HepG2 (cell line): ENCODE measurements around the gene MFNG. TPM values are rescaled to one million over a fixed set of nuclear protein-coding genes. Genes with fewer than 3 reads are reported as not detected.

Experiments used
- ATAC-seq: fragments of 200-7000 bp; cut with Tn5 transposase; 3 replicates; pipeline ENCODE4 v1.9.1; 2020; ENCODE audit warnings: mild to moderate bottlenecking, moderate library complexity
- BruUV-seq: library from RNA; stranded (reverse); fragments of 400-500 nt; replicated peaks from 2 replicates; lab custom pipeline; 2021; lab: Mats Ljungman, UMichigan
- CTCF ChIA-PET: fragments of 300-600 bp; formaldehyde crosslinking; extraction: SDS; loops from one replicate; lab custom pipeline; 2021; ENCODE audit warnings: low total read pairs, inconsistent platforms, low intra/inter-chr PET ratio; lab: Yijun Ruan, JAX
- POLR2A ChIA-PET: fragments of 350-600 bp; sonication (Branson Sonifier 250); formaldehyde crosslinking; loops from one replicate; lab custom pipeline; 2020; ENCODE audit warnings: antibody characterized with exemption, inconsistent platforms; lab: Yijun Ruan, JAX
- DNase-seq: peaks from one replicate; pipeline ENCODE4 v3.0.0-alpha.2; 2015; ENCODE audit warnings: low spot score
- FAIRE-seq: peaks from 3 replicates; lab custom pipeline; 2011; peaks lifted over from hg19 to GRCh38; lab: Jason Lieb, UNC
- H2AFZ ChIP-seq: one replicate; pipeline ENCODE4 v1.6.1; 2011; ENCODE audit warnings: low read length, inconsistent platforms
- H3K27ac ChIP-seq: fragments of 300-600 bp; 3 replicates; pipeline ENCODE4 v1.8.0; 2011; ENCODE audit warnings: mixed run types, mild to moderate bottlenecking, mixed read lengths, low read length, inconsistent platforms; ENCODE audit not compliant: insufficient read depth; ENCODE audit errors: extremely low read length
- H3K27me3 ChIP-seq, 2 experiments: fragments of 200-600 bp in 1 of 2; 2 replicates in 1 of 2; 3 replicates in 1 of 2; pipeline versions ENCODE4 v1.6.0 to v1.8.0; 2011; ENCODE audit warnings: low read length in 2 of 2, mild to moderate bottlenecking in 2 of 2, moderate library complexity in 2 of 2, inconsistent platforms in 1 of 2; ENCODE audit not compliant: insufficient read depth in 2 of 2, control insufficient read depth in 1 of 2
- H3K36me3 ChIP-seq, 2 experiments: fragments of 200-600 bp in 1 of 2; replicated peaks in 1 of 2; 2 replicates in 1 of 2; 3 replicates in 1 of 2; pipeline versions ENCODE4 v1.5.1 to v1.8.0; 2011; ENCODE audit warnings: low read length in 2 of 2, inconsistent platforms in 1 of 2; ENCODE audit not compliant: insufficient read depth in 2 of 2, control insufficient read depth in 1 of 2
- H3K4me1 ChIP-seq: 2 replicates; pipeline ENCODE4 v1.5.1; 2012; ENCODE audit warnings: low read length, inconsistent platforms; ENCODE audit not compliant: insufficient read depth
- H3K4me2 ChIP-seq: 2 replicates; pipeline ENCODE4 v1.6.0; 2011; ENCODE audit warnings: low read depth, low read length, inconsistent platforms
- H3K4me3 ChIP-seq, 3 experiments: fragments of 200-600 bp in 1 of 3; sonication (generic), shearing (Covaris generic) in 1 of 3; replicated peaks in 1 of 3; 2 replicates each; pipeline ENCODE4 v1.5.1; 2011 to 2016; ENCODE audit warnings: low read length in 3 of 3, inconsistent platforms in 2 of 3, low read depth in 2 of 3, mild to moderate bottlenecking in 2 of 3, control low read depth in 1 of 3, mixed read lengths in 1 of 3; ENCODE audit not compliant: insufficient read depth in 1 of 3
- H3K79me2 ChIP-seq: one replicate; pipeline ENCODE4 v1.6.1; 2011; ENCODE audit warnings: low read length, inconsistent platforms; ENCODE audit not compliant: insufficient read depth
- H3K9ac ChIP-seq: 2 replicates; pipeline ENCODE4 v1.6.0; 2011; ENCODE audit warnings: mild to moderate bottlenecking, low read depth, low read length, inconsistent platforms; ENCODE audit not compliant: insufficient read depth
- H3K9me3 ChIP-seq: 2 replicates; pipeline ENCODE4 v1.5.1; 2012; ENCODE audit warnings: mild to moderate bottlenecking, low read length
- H4K20me1 ChIP-seq: 2 replicates; pipeline ENCODE4 v1.6.0; 2011; ENCODE audit warnings: inconsistent platforms, mild to moderate bottlenecking, low read length, moderate library complexity; ENCODE audit not compliant: insufficient read depth
- CAMTA2 ChIP-seq: sonication (generic); formaldehyde crosslinking; IDR thresholded peaks from 2 replicates; pipeline ENCODE4 v1.4.0; 2020; ENCODE audit warnings: mild to moderate bottlenecking, missing genetic modification reagents, borderline replicate concordance
- HNRNPUL1 ChIP-seq: fragments of 200-400 bp; formaldehyde crosslinking; IDR thresholded peaks from 2 replicates; pipeline ENCODE4 v1.6.1; 2017; ENCODE audit warnings: low read depth, mild to moderate bottlenecking, low read length, moderate library complexity
- KDM5B ChIP-seq: sonication (generic); formaldehyde crosslinking; IDR thresholded peaks from 2 replicates; pipeline ENCODE4 v1.4.0; 2020; ENCODE audit warnings: missing genetic modification reagents, mild to moderate bottlenecking, borderline replicate concordance
- RFXANK ChIP-seq: IDR thresholded peaks from 2 replicates; pipeline ENCODE4 v1.6.1; 2016
- SETDB1 ChIP-seq: sonication (generic); formaldehyde crosslinking; IDR thresholded peaks from 2 replicates; pipeline ENCODE4 v1.5.1; 2020; ENCODE audit warnings: missing genetic modification reagents, mild to moderate bottlenecking, borderline replicate concordance
- SIX4 ChIP-seq: sonication (generic); formaldehyde crosslinking; IDR thresholded peaks from 2 replicates; pipeline ENCODE4 v1.4.0; 2020; ENCODE audit warnings: missing genetic modification reagents
- SMAD9 ChIP-seq: sonication (generic); formaldehyde crosslinking; IDR thresholded peaks from 2 replicates; pipeline ENCODE4 v1.5.1; 2020; ENCODE audit warnings: mild to moderate bottlenecking, missing genetic modification reagents
- TOPORS ChIP-seq: sonication (generic); formaldehyde crosslinking; IDR thresholded peaks from 2 replicates; pipeline ENCODE4 v1.8.0; 2023; ENCODE audit warnings: mild to moderate bottlenecking, missing genetic modification reagents
- TP53 ChIP-seq: sonication (generic); formaldehyde crosslinking; conservative IDR thresholded peaks from 2 replicates; pipeline ENCODE4 v1.4.0; 2020; ENCODE audit warnings: missing genetic modification reagents
- ZFP1 ChIP-seq: IDR thresholded peaks from 2 replicates; pipeline ENCODE4 v1.6.1; 2016
- ZNF138 ChIP-seq: sonication (generic); formaldehyde crosslinking; IDR thresholded peaks from 2 replicates; pipeline ENCODE4 v1.5.0; 2020; ENCODE audit warnings: mild to moderate bottlenecking, low read depth, missing genetic modification reagents
- ZNF263 ChIP-seq: sonication (generic); formaldehyde crosslinking; IDR thresholded peaks from 2 replicates; pipeline ENCODE4 v1.4.0; 2020; ENCODE audit warnings: missing genetic modification reagents
- ZNF572 ChIP-seq: sonication (generic); formaldehyde crosslinking; IDR thresholded peaks from 2 replicates; pipeline ENCODE4 v1.5.1; 2020; ENCODE audit warnings: mild to moderate bottlenecking, missing genetic modification reagents
- WGBS: methylation state at CpG from one replicate; pipeline ENCODE4 v1.1.6; 2017; ENCODE audit warnings: low lambda C conversion rate; 5-methylcytosine and 5-hydroxymethylcytosine counted together
- in situ Hi-C: cut with HindIII; loops from 2 replicates; pipeline ENCODE4 v1.10.0; 2017; ENCODE audit warnings: low pct_unique_long_range_greater_than_20kb; ENCODE audit not compliant: extremely low pct_ligation_motif_present
- intact Hi-C: fragments of 100-400 bp; cut with micrococcal nuclease; formaldehyde crosslinking; loops from one replicate; pipeline ENCODE4 v1.10.0; 2022; ENCODE audit not compliant: unreplicated experiment
- polyA plus RNA-seq, 8 experiments: library from polyadenylated mRNA; depleted of rRNA in 3 of 8; stranded (reverse) in 7 of 8; unstranded in 1 of 8; fragments of >200 nt; fragmentation: Illumina TruSeq in 4 of 8; extraction: Trizol in 4 of 8; gene quantifications; 2 replicates each; pipeline versions ENCODE4 v1.2.1 to v1.2.3, GENCODE V29; 2011 to 2016; ENCODE audit warnings: low read depth in 4 of 8, missing spikeins in 1 of 8, mixed read lengths in 1 of 8; ENCODE audit not compliant: insufficient read depth in 1 of 8
- total RNA-seq, 5 experiments: library from RNA; depleted of rRNA; stranded (reverse); fragments of >200 nt; fragmentation: Illumina TruSeq; extraction: Trizol; gene quantifications; 2 replicates each; pipeline ENCODE4 v1.2.3, GENCODE V29; 2016; ENCODE audit warnings: low read depth in 1 of 5
- TF ChIP-seq, protein P1 (sequence below): sonication (generic); formaldehyde crosslinking; IDR thresholded peaks from 2 replicates; pipeline ENCODE4 v1.8.0; 2022; ENCODE audit warnings: missing genetic modification reagents, mild to moderate bottlenecking, moderate library complexity, borderline replicate concordance
- TF ChIP-seq, protein P2 (sequence below): sonication (generic); formaldehyde crosslinking; IDR thresholded peaks from 2 replicates; pipeline ENCODE4 v1.4.0; 2020; ENCODE audit warnings: missing genetic modification reagents, borderline replicate concordance

The MFNG gene
- total and polyA plus RNA-seq, 2 of the 13 experiments (the other 11 are each of a cell fraction or from before 2014, with no cell fraction given): 1.0 to 11.7 TPM

DNA sequence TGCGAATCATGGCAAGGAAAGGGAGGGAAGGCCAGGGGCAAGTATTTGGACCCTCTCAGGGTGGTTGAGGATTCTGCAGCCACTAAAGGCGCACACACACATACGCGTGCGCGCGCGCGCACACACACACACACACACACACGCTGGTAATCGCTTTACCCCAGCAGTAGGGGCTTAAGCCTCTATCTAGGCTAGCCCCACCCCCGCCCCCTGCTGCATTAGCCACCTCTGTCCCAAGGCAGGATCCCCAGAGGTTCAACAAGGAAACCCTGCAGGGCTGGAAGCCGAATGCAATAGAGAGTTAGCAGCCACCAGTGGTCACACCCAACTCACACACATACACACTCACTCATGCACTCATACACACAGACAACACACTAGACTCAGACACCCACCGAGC lies 30.3 kb downstream of the MFNG start:
- Histone ChIP-seq H4K20me1 (0 out of 2 replicates have a peak, but pooled peaks cover 4% of the 10 kb centered on the region), H3K9me3 (no peaks in the 10 kb centered on the region), H2AFZ (no peak overlapping the region), H3K9ac (no peak overlapping the region), H3K4me1 (peaks cover 23% of the 10 kb centered on the region), H3K36me3 (no peaks in the 10 kb centered on the region), H3K27me3 (peaks cover 0 to 2% of the 10 kb centered on the region in 2 experiments; a peak in 1 of 5 replicates), H3K4me3 (no peak overlapping the region), H3K27ac (no peak overlapping the region), H3K4me2 (no peak overlapping the region), H3K79me2 (no peaks in the 10 kb centered on the region)
- intact Hi-C loops: loop anchor here (5.0 kb wide), 1 partner anchor 189 kb away; no protein-coding TSS in a partner anchor
- no peak for TF ChIP-seq KDM5B (CRISPR knock-in tag)
- no peak for TF ChIP-seq CAMTA2 (CRISPR knock-in tag)
- TF ChIP-seq, protein P1, sequence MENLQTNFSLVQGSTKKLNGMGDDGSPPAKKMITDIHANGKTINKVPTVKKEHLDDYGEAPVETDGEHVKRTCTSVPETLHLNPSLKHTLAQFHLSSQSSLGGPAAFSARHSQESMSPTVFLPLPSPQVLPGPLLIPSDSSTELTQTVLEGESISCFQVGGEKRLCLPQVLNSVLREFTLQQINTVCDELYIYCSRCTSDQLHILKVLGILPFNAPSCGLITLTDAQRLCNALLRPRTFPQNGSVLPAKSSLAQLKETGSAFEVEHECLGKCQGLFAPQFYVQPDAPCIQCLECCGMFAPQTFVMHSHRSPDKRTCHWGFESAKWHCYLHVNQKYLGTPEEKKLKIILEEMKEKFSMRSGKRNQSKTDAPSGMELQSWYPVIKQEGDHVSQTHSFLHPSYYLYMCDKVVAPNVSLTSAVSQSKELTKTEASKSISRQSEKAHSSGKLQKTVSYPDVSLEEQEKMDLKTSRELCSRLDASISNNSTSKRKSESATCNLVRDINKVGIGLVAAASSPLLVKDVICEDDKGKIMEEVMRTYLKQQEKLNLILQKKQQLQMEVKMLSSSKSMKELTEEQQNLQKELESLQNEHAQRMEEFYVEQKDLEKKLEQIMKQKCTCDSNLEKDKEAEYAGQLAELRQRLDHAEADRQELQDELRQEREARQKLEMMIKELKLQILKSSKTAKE (CRISPR knock-in tag): no peak
- TF ChIP-seq RFXANK: no peak
- no peak for TF ChIP-seq ZFP1
- TF ChIP-seq TP53 (CRISPR knock-in tag): no peak
- no peak for TF ChIP-seq HNRNPUL1
- no peak for TF ChIP-seq ZNF572 (CRISPR knock-in tag)
- TF ChIP-seq SMAD9: no peak
- no peak for TF ChIP-seq SIX4 (CRISPR knock-in tag)
- no peak for TF ChIP-seq SETDB1 (CRISPR knock-in tag)
- TF ChIP-seq TOPORS (CRISPR knock-in tag): no peak
- TF ChIP-seq ZNF138 (CRISPR knock-in tag): no peak
- TF ChIP-seq ZNF263: no peak
- TF ChIP-seq, protein P2, sequence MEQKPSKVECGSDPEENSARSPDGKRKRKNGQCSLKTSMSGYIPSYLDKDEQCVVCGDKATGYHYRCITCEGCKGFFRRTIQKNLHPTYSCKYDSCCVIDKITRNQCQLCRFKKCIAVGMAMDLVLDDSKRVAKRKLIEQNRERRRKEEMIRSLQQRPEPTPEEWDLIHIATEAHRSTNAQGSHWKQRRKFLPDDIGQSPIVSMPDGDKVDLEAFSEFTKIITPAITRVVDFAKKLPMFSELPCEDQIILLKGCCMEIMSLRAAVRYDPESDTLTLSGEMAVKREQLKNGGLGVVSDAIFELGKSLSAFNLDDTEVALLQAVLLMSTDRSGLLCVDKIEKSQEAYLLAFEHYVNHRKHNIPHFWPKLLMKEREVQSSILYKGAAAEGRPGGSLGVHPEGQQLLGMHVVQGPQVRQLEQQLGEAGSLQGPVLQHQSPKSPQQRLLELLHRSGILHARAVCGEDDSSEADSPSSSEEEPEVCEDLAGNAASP (CRISPR knock-in tag): no peak
- ATAC-seq: no peak
- no peak for DNase-seq
- no peak for FAIRE-seq
- 91% methylated on average over 9 of the region's 14 CpGs for WGBS
- in situ Hi-C loops: loop anchor here (5.0 kb wide), 1 partner anchor 134 kb away; no protein-coding TSS in a partner anchor
- ChIA-PET CTCF (interaction anchor here (4.2 kb wide), 1 partner anchor 139 kb away, joined by 45 read pairs; no protein-coding TSS in a partner anchor), POLR2A (interaction anchor here (1.4 to 2.0 kb wide), 2 partner anchors 24 to 57 kb away, joined by 5 read pairs; no protein-coding TSS in a partner anchor)
- BruUV-seq: no TSS peak
